Activated CD4-positive, alpha-beta T cell treated with anti-CD3 and anti-CD28 coated beads, Interleukin-2, amount 10 ng/mL, durations not matched to agents 7 days and 5 days (primary cell): ENCODE data around the gene COLEC12. TPM values are rescaled to one million over a fixed set of nuclear protein-coding genes. Genes with fewer than 3 reads are reported as not detected.

Experiments
- total RNA-seq, 2 experiments: library from RNA; stranded (reverse); gene quantifications; one replicate each; pipeline ENCODE4 v1.2.3, GENCODE V29; 2021

Gene COLEC12
- total RNA-seq, 2 experiments from 2014 or later, result not detected

Other genes starting within 250 kb of the COLEC12 start
- 10 to 100 TPM; 46.7 to 55.9 TPM for gene THOC1, start 232.7 kb downstream of the COLEC12 start, total RNA-seq
- gene CETN1, start 79.7 kb upstream of the COLEC12 start, total RNA-seq, result not detected
- not detected for gene CLUL1, start 96.3 kb upstream of the COLEC12 start, total RNA-seq
- gene TYMS, start 157.0 kb upstream of the COLEC12 start, total RNA-seq, result 100 to 1,000 TPM; 421 to 478 TPM
- 10 to 100 TPM; 67.2 to 70.3 TPM for gene ENOSF1, start 211.9 kb upstream of the COLEC12 start, total RNA-seq